CD14-positive monocyte (primary cell): ENCODE data around the gene ZNF442. TPM values are rescaled to one million over a fixed set of nuclear protein-coding genes. Genes with fewer than 3 reads are reported as not detected.

Source experiments
- DNase-seq, 3 donors: peaks; one replicate each; pipeline ENCODE4 v3.0.0-alpha.2; 2011 to 2022
- H2AFZ ChIP-seq: 2 replicates; pipeline ENCODE4 v1.6.0; 2012; ENCODE audit warnings: mild to moderate bottlenecking, low read depth, low read length, inconsistent platforms; ENCODE audit not compliant: insufficient read depth, poor library complexity, severe bottlenecking
- H3K27ac ChIP-seq, 2 donors: 1 replicate in 1 of 2; 2 replicates in 1 of 2; pipeline ENCODE4 v1.5.1; 2012 to 2013; ENCODE audit warnings: low read length in 2 of 2, control low read depth in 1 of 2, inconsistent platforms in 1 of 2, low read depth in 1 of 2, mild to moderate bottlenecking in 1 of 2
- H3K27me3 ChIP-seq, 2 donors: one replicate each; pipeline versions ENCODE4 v1.6.0 to v1.6.1; 2011 to 2013; ENCODE audit warnings: low read length in 2 of 2; ENCODE audit not compliant: control insufficient read depth in 2 of 2, insufficient read depth in 2 of 2
- H3K36me3 ChIP-seq, 2 donors: replicated peaks in 1 of 2; 1 replicate in 1 of 2; 2 replicates in 1 of 2; pipeline versions ENCODE4 v1.5.1 to v1.6.1; 2012 to 2013; ENCODE audit warnings: low read length in 2 of 2, control low read depth in 1 of 2, inconsistent platforms in 1 of 2, mild to moderate bottlenecking in 1 of 2; ENCODE audit not compliant: insufficient read depth in 2 of 2, control insufficient read depth in 1 of 2
- H3K4me1 ChIP-seq, 2 donors: 1 replicate in 1 of 2; 2 replicates in 1 of 2; pipeline versions ENCODE4 v1.5.1 to v1.6.1; 2012 to 2013; ENCODE audit warnings: low read length in 2 of 2, control low read depth in 1 of 2, inconsistent platforms in 1 of 2, mild to moderate bottlenecking in 1 of 2, moderate library complexity in 1 of 2; ENCODE audit not compliant: insufficient read depth in 2 of 2, control insufficient read depth in 1 of 2
- H3K4me2 ChIP-seq: replicated peaks from 2 replicates; pipeline ENCODE3; 2012; ENCODE audit warnings: low read length, moderate library complexity, mild to moderate bottlenecking; ENCODE audit not compliant: poor library complexity, severe bottlenecking; ENCODE audit errors: extremely low read depth
- H3K4me3 ChIP-seq, 3 experiments: fragments of 200-600 bp in 1 of 3; sonication (generic) in 1 of 3; replicated peaks in 1 of 3; 1 replicate in 2 of 3; 2 replicates in 1 of 3; pipeline ENCODE4 v1.5.1; 2011 to 2013; ENCODE audit warnings: low read length in 3 of 3, mild to moderate bottlenecking in 3 of 3, control low read depth in 2 of 3, low read depth in 2 of 3, inconsistent platforms in 1 of 3, moderate library complexity in 1 of 3
- H3K79me2 ChIP-seq: 2 replicates; pipeline ENCODE4 v1.6.0; 2012; ENCODE audit warnings: mild to moderate bottlenecking, control low read depth, inconsistent platforms, low read length, moderate library complexity; ENCODE audit not compliant: insufficient read depth
- H3K9ac ChIP-seq: 2 replicates; pipeline ENCODE4 v1.6.0; 2017; ENCODE audit warnings: low read length, mild to moderate bottlenecking; ENCODE audit not compliant: insufficient read depth, poor library complexity, severe bottlenecking
- H3K9me3 ChIP-seq, 2 donors: replicated peaks in 1 of 2; 1 replicate in 1 of 2; 2 replicates in 1 of 2; pipeline versions ENCODE4 v1.5.1 to v1.6.1; 2012 to 2013; ENCODE audit warnings: low read length in 2 of 2, control low read depth in 1 of 2; ENCODE audit not compliant: control insufficient read depth in 1 of 2, insufficient read depth in 1 of 2
- H4K20me1 ChIP-seq: 2 replicates; pipeline ENCODE4 v1.6.0; 2012; ENCODE audit warnings: mild to moderate bottlenecking, low read length, control low read depth, moderate library complexity; ENCODE audit not compliant: insufficient read depth
- H3K27ac Mint-ChIP-seq, 7 donors: one replicate each; pipeline ENCODE4 v1.8.0; 2020; ENCODE audit warnings: mild to moderate bottlenecking in 7 of 7, mixed read lengths in 7 of 7, moderate library complexity in 6 of 7, inconsistent platforms in 2 of 7
- H3K27me3 Mint-ChIP-seq, 3 donors: one replicate each; pipeline ENCODE4 v1.8.0; 2021 to 2022; ENCODE audit warnings: low read depth in 3 of 3, mild to moderate bottlenecking in 3 of 3, mixed read lengths in 3 of 3, moderate library complexity in 3 of 3, inconsistent platforms in 1 of 3
- H3K36me3 Mint-ChIP-seq, 2 donors: one replicate each; pipeline ENCODE4 v1.8.0; 2020; ENCODE audit warnings: mixed read lengths in 2 of 2, inconsistent platforms in 1 of 2, mild to moderate bottlenecking in 1 of 2
- H3K4me1 Mint-ChIP-seq: one replicate; pipeline ENCODE4 v1.8.0; 2020; ENCODE audit warnings: mild to moderate bottlenecking, mixed read lengths
- H3K4me3 Mint-ChIP-seq, 2 donors: one replicate each; pipeline ENCODE4 v1.8.0; 2020; ENCODE audit warnings: mild to moderate bottlenecking in 2 of 2, mixed read lengths in 2 of 2, moderate library complexity in 1 of 2
- H3K9me3 Mint-ChIP-seq, 7 donors: one replicate each; pipeline ENCODE4 v1.8.0; 2020 to 2022; ENCODE audit warnings: mixed read lengths in 7 of 7, mild to moderate bottlenecking in 6 of 7, moderate library complexity in 6 of 7, inconsistent platforms in 2 of 7
- CTCF ChIP-seq: fragments of 200-600 bp; IDR thresholded peaks from one replicate; pipeline ENCODE4 v1.8.0; 2022; ENCODE audit warnings: antibody characterized with exemption, mild to moderate bottlenecking
- WGBS: methylation state at CpG from one replicate; pipeline ENCODE4 v1.1.5; 2013; ENCODE audit warnings: missing lambda C conversion rate; ENCODE audit not compliant: insufficient coverage; 5-methylcytosine and 5-hydroxymethylcytosine counted together
- intact Hi-C, 2 donors: fragments of 100-400 bp; cut with micrococcal nuclease; formaldehyde crosslinking; loops; one replicate each; pipeline versions ENCODE4 v1.15.0 to v1.15.1; 2023
- polyA plus RNA-seq, 3 donors: library from polyadenylated mRNA; depleted of rRNA in 1 of 3; unstranded in 2 of 3; stranded (reverse) in 1 of 3; fragments of 300-500 nt in 2 of 3; fragments of >200 nt in 1 of 3; fragmentation: Illumina TruSeq in 2 of 3; gene quantifications; 1 replicate in 2 of 3; 2 replicates in 1 of 3; pipeline ENCODE4 v1.2.3, GENCODE V29; 2012 to 2021

The ZNF442 gene
- polyA plus RNA-seq, 3 donors = 0.03 to 0.39 (median 0.17) TPM

- no peak for TF ChIP-seq CTCF
- Histone ChIP-seq H3K9ac (no peak overlapping the region), H3K4me1 (no peaks in the 10 kb centered on the region), H3K4me2 (no peak overlapping the region), H3K79me2 (no peaks in the 10 kb centered on the region), H3K27me3 (no peaks in the 10 kb centered on the region), H3K36me3 (peaks cover 0 to 17% of the 10 kb centered on the region in 2 donors), H4K20me1 (no peaks in the 10 kb centered on the region), H3K4me3 (no peak overlapping the region), H3K9me3 (peaks cover 53 to 90% of the 10 kb centered on the region in 2 donors), H2AFZ (no peak overlapping the region), H3K27ac (no peak overlapping the region)
- Mint-ChIP-seq H3K4me3 (no peak overlapping the region), H3K9me3 (peaks cover 37 to 89% (median 85%) of the 10 kb centered on the region in 7 donors), H3K36me3 (peaks cover 4 to 14% of the 10 kb centered on the region in 2 donors), H3K27ac (no peak overlapping the region), H3K27me3 (peaks cover 0 to 1% (median 0%) of the 10 kb centered on the region in 3 donors), H3K4me1 (no peaks in the 10 kb centered on the region)
- intact Hi-C loops = no loop called here
- WGBS = no CpG with 5 or more reads among the region's 4 CpGs
- no peak for DNase-seq
These were observed 12.1 kb downstream of the ZNF442 start for GRCh38 chr19:12353375-12353774.

GRCh38 chr19:12350890-12351197 lies 14.6 kb downstream of the ZNF442 start:
- Histone ChIP-seq H2AFZ (no peak overlapping the region), H3K27ac (no peak overlapping the region), H3K36me3 (peaks cover 0 to 17% of the 10 kb centered on the region in 2 donors), H3K9me3 (peaks cover 47 to 90% of the 10 kb centered on the region in 2 donors), H3K79me2 (no peaks in the 10 kb centered on the region), H4K20me1 (no peaks in the 10 kb centered on the region), H3K4me1 (no peaks in the 10 kb centered on the region), H3K4me3 (peak overlapping the region in 1 of 3 experiments; percentile 38), H3K27me3 (no peaks in the 10 kb centered on the region), H3K4me2 (no peak overlapping the region), H3K9ac (no peak overlapping the region)
- no peak for DNase-seq
- Mint-ChIP-seq H3K27ac (no peak overlapping the region), H3K4me1 (no peaks in the 10 kb centered on the region), H3K4me3 (no peak overlapping the region), H3K9me3 (peaks cover 42 to 87% (median 82%) of the 10 kb centered on the region in 7 donors), H3K36me3 (peaks cover 4 to 12% of the 10 kb centered on the region in 2 donors), H3K27me3 (no peaks in the 10 kb centered on the region)
- WGBS = 100% methylated on average over 1 of the region's 5 CpGs
- TF ChIP-seq CTCF = no peak
- intact Hi-C loops = no loop called here
